Skeletal muscle cell (primary cell): ENCODE measurements around the gene DNAH17.

ENCODE experiments used
- DNase-seq: peaks from one replicate; pipeline ENCODE4 v3.0.0-alpha.2; 2010; ENCODE audit warnings: low read depth
- H3K4me3 ChIP-seq: 2 replicates; pipeline ENCODE4 v1.5.1; 2011; ENCODE audit warnings: low read depth, mild to moderate bottlenecking, control low read depth, low read length, moderate library complexity

The DNAH17 gene

DNA sequence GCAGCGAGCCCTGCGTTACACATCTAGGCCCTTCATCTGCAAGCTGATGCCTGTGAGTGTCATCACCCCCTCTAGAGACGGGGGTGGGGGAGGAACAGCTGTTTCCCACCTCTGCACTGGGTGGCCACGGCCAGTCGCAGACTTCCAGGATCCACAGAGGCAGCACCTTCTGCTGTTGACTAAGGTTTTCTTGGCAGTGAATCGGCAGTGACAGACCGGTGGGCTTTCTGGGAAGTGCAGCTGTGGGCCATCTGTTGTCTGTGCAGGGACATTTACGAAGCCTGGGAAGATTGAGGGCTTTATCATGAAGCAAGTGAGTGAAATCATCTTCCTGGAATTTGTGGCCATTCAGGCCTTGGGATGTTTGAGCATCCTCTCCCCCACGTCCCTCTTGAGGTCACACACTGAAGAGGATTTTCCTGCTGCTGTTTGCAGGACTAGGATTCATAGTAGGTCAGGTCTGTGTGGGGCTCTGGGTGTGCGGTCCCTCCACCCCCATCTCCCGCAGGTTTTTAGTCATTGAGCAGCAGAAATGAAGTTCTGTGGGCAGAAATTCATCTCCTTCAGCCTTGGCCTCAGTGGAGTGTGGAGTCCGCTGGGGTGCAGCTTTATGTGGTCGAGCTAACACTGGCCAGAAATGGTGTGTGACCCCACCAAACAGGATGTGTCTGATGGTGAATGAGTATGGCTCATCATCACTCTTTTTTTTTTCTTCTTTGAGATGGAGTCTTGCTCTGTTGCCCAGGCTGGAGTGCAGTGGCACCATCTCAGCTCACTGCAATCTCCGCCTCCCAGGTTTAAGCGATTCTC lies 186.8 kb downstream of the DNAH17 start:
- DNase-seq = peak; percentile 93
- no peak overlapping the region for H3K4me3 ChIP-seq

DNA sequence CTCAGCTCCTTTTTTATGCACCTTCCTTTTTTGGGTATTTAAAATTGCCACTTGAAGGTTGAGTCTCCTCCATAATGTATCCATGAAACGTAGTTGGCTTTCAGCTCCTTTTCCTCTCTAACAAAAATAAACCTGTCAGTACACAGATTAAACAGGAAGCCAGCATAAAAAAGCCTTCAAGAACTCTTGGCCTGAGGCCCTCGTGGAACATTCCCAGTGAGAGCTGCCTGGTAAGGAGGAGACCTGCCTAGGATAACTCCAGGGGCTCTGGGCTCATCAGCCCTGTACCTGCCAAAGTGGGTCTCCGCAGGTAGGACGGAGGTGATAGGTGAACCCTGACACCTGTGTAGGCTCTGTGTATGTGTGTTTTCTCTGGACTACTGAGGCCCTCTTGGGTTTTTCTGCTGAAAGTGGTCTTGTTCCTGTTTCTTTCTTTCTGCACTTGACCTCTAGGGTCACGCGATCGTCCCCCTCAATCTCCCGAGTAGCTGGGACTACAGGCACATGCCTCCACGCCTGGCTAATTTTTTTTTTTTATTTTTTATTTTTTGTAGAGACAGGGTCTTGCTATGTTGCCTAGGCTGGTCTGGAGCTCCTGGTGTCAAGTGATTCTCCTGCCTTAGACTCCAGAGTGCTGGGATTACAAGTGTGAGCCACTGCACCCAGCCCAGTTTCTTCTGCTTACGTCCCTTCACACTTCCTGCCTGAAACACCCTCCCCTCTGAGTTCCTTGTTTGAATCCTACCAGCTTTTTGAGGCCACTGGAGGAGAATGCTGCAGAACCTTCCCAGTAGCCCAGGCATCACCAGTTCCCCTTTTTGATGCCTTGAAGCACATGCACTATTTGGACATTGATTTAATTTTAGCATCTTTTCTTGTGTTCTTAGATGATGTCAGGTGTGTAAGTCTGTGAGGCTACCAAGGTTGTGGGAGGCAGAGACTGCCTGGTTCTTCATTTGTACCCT lies 188.9 kb downstream of the DNAH17 start:
- no peak for DNase-seq
- H3K4me3 ChIP-seq = no peak overlapping the region

DNA sequence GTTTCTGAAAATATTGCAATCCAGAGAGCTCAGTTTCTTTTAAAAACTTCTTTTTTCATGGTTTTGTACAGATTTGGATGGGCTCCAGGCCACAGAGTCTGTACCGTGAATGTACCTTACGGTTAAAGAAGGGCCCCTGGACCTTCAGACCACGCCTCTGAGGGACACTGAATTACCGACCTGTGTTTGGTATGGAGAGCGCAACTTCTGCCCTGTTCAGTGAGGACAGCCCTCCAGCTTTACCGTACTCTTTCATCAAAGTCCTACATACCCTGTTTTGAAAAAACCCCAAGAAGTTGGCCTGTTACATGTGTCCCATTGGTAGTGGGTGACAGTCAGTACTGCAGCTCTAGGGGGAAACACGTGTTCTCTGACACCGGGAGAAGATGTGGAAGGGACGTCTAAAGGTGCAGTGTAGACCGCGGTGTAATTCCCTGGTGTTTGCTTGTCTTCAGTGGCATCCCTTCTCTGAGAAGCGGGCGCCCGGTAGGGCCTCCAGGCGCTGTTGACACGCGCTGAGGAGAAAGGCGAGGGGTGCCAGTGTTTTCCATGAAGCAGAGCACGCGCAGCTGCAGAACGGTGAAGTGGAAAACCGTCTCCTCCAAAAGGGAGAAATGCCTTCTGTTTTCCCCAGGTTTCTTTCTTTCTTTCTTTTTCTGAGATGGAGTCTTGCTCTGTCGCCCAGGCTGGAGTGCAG lies 192.6 kb downstream of the DNAH17 start:
- no peak overlapping the region for H3K4me3 ChIP-seq

DNA sequence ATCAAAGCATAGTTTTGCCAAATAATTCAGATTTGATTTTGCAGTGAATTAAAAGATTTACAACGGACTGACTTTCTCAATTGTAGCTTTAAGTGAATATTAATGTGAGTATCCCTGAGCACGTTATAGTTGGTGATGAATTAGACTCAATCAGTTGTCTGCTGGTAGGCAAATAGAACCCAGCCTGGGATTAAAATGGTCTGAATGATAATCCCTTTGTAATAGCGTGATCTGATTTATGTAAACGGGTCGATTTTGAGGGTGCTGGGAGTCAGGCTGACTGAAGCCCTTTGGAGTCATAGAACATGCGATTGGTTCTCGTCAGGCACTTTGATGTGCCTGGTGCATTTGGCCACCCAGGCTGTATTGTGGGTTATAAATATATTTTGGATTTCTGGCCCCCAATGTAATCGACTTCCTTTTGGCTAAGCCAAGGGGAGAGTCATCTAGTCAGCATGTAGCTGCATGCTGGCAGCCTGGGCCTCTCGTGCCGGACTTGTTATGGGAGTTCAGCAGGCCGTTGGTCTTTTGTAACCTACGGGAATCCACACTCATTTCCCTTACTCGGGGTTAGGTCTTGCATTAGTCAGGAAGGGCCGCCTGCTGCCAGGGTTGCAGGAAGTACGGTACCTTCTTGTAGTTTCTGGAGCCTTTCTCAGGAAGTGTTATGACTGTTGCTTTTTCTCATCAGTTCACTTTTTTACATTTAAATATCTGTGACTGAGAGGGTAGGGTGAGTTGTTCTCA lies 193.3 kb downstream of the DNAH17 start:
- peak; percentile 99 for DNase-seq
- H3K4me3 ChIP-seq = no peak overlapping the region

More for the DNA sequence above, 192.6 kb downstream of the DNAH17 start:
- DNase-seq = no peak

DNA sequence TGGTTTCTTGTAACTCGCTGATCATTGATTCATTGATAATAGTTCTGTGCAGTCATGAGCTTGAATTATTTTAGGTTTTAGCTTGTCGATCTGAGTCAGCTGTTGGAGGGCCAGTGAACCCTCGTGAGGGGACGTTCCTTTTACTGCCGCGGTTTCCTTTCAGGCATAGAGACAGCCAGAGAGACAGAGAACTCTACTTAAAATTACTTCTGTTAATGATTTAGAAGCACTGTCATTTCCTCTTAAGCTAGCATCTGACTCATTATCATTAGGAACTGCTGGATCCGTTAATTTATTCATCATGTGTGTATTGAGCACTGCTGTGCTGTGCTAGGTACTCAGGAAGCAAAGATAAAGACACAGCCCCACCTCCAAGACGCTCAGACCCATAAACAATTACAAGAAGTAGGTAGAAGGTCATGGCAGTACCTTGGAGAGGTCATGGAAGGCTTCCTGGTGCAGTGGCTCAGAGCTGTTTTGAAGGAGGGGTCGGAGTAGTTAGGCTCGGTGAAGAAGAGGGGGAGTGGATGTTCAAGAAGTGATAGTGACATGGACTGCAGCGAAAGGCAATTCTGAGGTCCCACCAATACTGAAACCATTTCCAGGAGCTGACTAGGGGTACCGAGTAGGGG lies 195.5 kb downstream of the DNAH17 start:
- no peak overlapping the region for H3K4me3 ChIP-seq
- DNase-seq = no peak

DNA sequence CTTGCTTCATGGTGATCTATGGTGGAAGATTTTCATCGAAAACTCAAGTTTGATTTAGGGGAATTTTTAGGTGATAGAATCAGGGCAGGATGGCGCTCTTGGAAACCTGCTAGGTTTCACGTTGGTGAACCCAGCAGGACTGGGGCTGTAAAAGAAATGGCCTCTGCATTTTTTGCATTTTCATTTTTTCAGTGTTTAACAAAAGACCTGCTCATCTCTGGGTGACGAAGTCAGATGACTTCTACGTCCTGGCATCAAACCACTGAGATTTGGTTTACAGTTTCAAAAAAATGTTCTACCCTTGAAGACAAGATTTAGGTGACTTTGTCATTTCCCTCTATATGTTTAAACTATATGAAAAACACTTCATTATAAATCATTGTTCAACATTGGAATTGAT lies 196.8 kb downstream of the DNAH17 start:
- DNase-seq = no peak
- no peak overlapping the region for H3K4me3 ChIP-seq

DNA sequence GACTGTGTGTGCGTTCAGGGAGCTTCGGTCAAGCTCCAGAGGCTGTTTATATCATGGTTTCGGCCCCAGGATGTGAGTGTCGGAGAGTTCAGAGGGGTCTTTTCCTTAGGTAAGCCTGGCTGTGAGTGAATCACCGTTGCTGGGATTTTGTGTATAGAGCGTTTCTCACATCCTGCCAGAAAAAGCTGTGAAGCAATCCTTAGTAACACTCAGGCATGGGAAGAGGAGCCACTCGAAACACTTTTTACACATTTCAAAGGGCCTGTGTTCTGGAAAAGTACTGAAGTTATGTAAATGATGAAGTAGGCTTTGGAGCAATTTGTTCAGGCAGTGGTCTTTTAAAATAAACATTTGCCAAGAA lies 198.1 kb downstream of the DNAH17 start:
- peak overlapping the region; percentile 88 for H3K4me3 ChIP-seq
- DNase-seq = peak; percentile 83

DNA sequence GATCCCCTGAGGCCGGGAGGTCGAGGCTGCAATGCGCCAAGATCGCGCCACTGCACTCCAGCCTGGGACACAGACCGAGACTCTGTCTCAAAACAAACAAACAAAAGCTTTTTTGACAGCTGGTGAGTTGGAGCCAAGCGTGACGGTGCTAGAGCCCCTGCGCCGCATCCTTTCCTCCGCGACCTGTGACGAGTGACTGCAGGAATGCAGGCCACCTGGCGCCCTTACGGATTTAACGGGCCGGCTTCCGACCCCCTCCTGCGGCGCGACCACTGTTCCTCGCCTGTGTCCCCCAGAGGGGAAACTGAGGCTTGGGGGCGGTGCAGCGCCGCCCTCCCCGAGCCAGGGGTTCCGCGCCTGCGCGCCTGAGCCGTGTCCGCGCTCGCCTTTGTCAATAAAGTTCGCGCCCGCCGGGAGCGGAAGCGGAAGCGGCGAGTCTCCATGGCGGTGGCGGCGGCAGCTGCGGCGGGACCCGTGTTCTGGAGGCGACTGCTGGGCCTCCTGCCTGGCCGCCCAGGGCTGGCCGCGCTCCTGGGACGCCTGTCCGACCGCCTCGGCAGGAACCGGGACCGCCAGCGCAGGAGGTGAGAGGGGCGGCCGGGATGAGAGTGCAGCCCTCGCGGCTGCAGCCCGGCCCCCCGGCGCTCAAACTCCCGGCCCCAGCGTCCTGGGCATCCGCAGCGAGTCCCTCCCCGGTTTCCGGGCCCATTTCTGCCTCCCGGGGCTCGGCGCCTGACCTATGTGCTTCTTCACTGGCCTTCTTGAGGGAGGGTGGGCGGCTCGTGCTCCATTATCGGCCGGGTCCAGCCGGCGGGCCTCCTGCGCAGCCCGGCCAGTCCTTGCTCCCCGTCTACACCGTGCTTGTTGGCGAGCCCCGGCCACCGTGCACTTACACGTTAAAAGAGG lies 198.7 kb downstream of the DNAH17 start, which contains the start of gene PGS1:
Gene PGS1, plus strand, starts transcription at position 425 of the 906 bp plus-strand sequence. Its CDS starts 17 bp downstream, at position 442.
- peak within 1 kb of the TSS; percentile 88 for H3K4me3 ChIP-seq
- no peak for DNase-seq

DNA sequence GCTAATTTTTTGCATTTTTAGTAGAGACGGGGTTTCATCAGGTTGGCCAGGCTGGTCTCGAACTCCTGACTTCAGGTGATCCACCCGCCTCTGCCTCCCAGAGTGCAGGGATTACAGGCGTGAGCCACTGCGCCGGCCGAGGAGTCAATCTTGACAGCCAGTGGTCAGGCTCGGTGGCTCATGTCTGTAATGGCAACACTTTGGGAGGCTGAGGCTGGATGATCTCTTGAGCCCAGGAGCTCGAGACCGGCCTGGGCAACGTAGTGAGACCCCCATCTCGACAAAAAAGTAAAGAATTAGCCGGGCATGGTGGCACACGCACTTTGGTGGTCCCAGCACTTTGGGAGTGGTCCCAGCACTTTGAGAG lies 199.4 kb downstream of the DNAH17 start:
- peak overlapping the region; percentile 88 for H3K4me3 ChIP-seq
- DNase-seq = no peak

DNA sequence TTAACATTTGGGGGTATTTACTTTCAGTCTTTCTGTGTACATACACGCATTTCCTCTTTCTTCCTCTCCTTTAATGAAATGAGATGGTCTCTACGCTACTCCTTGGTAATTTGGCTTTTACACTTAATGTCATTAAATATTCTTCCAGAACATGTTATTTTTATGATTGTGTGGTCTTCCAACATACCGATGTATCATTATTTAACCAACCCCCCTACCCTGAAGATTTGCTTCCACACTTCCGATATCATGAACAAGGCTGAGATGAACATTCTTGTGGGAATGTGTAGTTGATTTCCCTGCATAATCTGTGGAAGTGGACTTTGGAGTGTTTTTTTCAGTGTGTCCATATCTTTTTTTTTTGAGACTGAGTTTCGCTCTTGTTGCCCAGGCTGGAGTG lies 201.0 kb downstream of the DNAH17 start:
- no peak overlapping the region for H3K4me3 ChIP-seq
- no peak for DNase-seq

DNA sequence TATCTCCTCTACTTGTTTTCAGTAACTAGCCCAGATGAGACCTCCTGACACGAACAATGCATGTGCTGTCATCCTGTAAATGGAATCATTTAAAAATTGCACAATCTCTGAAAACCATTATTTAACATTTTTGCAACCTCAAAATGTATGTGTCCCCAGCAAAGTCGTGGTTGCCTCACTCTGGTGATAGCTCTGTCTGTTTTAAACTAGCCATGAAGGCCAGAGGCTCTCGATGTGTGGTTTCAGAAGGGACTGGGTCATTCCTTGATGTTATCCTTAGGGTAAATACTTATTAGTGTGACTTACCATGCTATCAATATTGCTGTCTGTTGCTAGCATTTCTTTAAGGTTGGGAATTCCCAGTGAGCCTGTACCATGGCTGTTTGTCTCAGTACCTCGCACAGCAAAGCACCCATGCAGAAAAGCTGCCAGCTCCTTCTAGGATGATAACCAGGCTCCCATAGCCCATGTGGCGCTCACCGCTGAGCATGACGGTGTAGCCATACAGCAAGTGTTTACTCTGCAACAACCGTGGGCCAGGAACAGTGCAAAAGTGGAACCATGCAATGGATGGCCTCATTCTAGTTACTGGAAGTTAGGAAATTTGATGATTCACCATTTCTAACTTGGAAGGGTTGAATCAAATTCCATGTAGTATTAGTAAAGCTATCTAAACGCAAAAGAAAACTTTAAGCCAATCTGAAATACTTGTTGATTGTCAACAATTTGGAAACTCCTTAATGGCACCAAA lies 201.6 kb downstream of the DNAH17 start:
- no peak overlapping the region for H3K4me3 ChIP-seq
- peak; percentile 91 for DNase-seq

DNA sequence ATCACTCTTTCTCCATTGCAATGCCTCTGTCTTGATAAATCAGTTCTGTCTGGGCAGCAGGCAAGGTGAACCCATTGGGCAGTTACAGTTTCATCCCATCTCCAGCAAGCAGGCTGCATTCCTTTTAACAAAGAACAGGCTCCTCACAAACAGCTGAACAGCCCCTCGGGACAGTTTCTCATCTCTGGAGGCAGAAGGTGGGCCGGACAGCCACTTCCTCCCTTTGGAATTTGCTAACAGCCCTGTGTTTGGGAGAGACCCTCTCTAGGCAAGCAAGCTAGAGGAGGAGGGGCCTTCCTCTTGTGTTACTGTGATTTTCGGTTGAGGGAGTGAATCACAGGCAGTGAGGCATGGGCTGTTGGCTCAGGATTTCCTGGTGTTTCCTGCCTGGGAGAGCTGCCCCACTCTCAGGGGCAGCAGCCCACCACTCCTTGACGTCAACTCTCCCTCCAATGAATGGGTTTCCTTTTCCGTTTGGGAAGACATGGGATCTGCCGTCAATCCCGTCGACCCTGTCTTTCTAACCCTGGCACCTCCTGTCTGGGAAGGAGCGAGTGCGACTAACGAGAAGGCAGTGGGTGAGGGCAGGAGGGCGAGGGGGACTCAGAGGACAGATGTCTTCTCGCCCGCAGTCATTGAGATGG lies 202.4 kb downstream of the DNAH17 start:
- no peak overlapping the region for H3K4me3 ChIP-seq
- peak; percentile 86 for DNase-seq

DNA sequence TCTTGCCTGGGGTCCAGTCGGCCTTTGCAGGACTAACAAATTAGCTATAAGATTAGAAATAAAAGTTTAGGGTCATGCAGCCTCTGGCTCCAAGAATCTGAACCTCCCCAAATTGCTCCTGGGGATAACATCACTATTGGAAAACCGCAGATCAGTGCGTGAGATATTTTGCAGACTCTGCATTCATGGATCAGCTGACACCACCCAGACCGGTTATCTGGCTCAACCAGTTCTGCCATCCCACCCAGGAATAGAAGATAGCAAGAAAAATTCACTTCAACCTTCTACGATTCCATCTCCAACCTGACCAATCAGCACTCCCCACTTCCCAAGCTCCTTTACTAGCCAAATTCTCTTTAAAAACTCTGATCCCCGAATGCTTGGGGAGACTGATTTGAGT lies 203.0 kb downstream of the DNAH17 start:
- H3K4me3 ChIP-seq = no peak overlapping the region
- DNase-seq = no peak
